Duodenal mucosa (tissue), 2 donors: ENCODE data around the gene STT3A.

Experiments used
- H3K27ac ChIP-seq: one replicate; pipeline ENCODE4 v1.7.0; 2013; ENCODE audit warnings: low read depth, low read length
- H3K27me3 ChIP-seq, 2 donors: one replicate each; pipeline ENCODE4 v1.7.0; 2013; ENCODE audit warnings: low read length in 2 of 2, control low read depth in 1 of 2; ENCODE audit not compliant: insufficient read depth in 2 of 2, control insufficient read depth in 1 of 2
- H3K36me3 ChIP-seq, 2 donors: one replicate each; pipeline ENCODE4 v1.7.0; 2013; ENCODE audit warnings: low read length in 2 of 2, control low read depth in 1 of 2; ENCODE audit not compliant: insufficient read depth in 2 of 2, control insufficient read depth in 1 of 2
- H3K4me1 ChIP-seq, 2 donors: one replicate each; pipeline ENCODE4 v1.7.0; 2013; ENCODE audit warnings: low read length in 2 of 2, control low read depth in 1 of 2; ENCODE audit not compliant: insufficient read depth in 2 of 2, control insufficient read depth in 1 of 2
- H3K4me3 ChIP-seq, 2 donors: one replicate each; pipeline ENCODE4 v1.7.0; 2013; ENCODE audit warnings: low read length in 2 of 2, low read depth in 1 of 2
- H3K9ac ChIP-seq, 2 donors: one replicate each; pipeline ENCODE4 v1.7.0; 2013; ENCODE audit warnings: low read length in 2 of 2, low read depth in 1 of 2
- H3K9me3 ChIP-seq, 2 donors: one replicate each; pipeline ENCODE4 v1.7.0; 2013; ENCODE audit warnings: low read length in 2 of 2, control low read depth in 1 of 2; ENCODE audit not compliant: control insufficient read depth in 1 of 2

STT3A gene

GRCh38 chr11:125592305-125593113, at the start of gene STT3A:
Gene STT3A (plus strand): TSS chr11:125592852. CDS start chr11:125595916, 3,064 bp downstream.
- Histone ChIP-seq H3K4me3 (peak within 1 kb of the TSS; percentile 93 to 98), H3K9ac (peak within 1 kb of the TSS; percentile 91 to 95), H3K27me3 (no peaks in the 10 kb centered on the region), H3K27ac (peak within 1 kb of the TSS; percentile 94), H3K4me1 (peaks cover 13 to 14% of the 10 kb centered on the region in 2 donors), H3K36me3 (peaks cover under 1 to 12% of the 10 kb centered on the region in 2 donors), H3K9me3 (no peaks in the 10 kb centered on the region)

DNA sequence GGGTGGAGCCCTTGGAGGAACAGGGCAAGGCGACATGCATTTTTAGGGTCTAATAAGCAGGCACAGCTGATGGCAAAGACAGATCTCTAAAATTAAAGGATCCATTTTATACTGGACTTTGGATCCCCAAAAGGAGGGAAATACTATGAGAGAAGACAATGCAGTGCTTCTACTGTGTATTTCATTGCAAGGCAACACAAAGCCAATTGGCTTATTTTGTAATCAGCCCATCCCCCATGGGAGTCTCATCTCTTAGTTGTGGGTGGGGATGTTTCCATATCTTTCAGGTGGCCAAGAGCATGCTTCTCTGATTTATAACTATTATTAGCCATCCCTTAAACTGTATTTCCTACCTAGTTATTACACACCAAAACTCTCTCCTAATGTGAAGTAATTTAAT, 41.9 kb upstream of the STT3A start:
- H3K27me3 ChIP-seq, result no peaks in the 10 kb centered on the region
- H3K4me3 ChIP-seq, result no peak overlapping the region
- H3K9ac ChIP-seq, result no peak overlapping the region
- no peaks in the 10 kb centered on the region for H3K4me1 ChIP-seq
- no peaks in the 10 kb centered on the region for H3K36me3 ChIP-seq
- peaks cover 22% of the 10 kb centered on the region in 2 donors for H3K9me3 ChIP-seq
- H3K27ac ChIP-seq, result no peak overlapping the region

DNA sequence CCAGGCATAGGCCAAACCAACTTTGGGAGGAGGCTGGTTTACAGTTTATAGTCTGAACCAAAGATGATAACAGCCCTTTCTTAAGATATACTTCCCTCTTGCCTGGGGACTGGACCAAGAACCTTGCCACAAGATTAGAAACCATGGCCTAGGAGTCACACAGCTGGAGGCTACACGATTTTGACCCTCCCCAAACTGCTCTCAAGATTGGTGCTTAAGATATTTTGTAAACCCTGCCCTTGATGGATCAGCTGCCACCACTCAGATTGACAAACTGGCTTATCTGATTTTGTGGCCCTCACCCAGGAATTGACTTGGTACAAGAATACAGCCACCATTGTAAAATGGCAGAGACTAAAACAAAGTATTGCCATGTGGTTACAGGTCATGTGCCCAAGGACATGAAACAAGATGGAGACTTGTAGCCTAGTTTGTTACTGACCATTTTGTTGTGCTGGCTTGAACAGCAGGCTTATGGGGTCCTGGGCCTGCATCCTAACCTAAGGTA, 40.8 kb upstream of the STT3A start:
- Histone ChIP-seq H3K9me3 (peaks cover 22% of the 10 kb centered on the region in 2 donors), H3K27me3 (no peaks in the 10 kb centered on the region), H3K36me3 (no peaks in the 10 kb centered on the region), H3K27ac (no peak overlapping the region), H3K4me1 (no peaks in the 10 kb centered on the region), H3K9ac (no peak overlapping the region), H3K4me3 (no peak overlapping the region)

DNA sequence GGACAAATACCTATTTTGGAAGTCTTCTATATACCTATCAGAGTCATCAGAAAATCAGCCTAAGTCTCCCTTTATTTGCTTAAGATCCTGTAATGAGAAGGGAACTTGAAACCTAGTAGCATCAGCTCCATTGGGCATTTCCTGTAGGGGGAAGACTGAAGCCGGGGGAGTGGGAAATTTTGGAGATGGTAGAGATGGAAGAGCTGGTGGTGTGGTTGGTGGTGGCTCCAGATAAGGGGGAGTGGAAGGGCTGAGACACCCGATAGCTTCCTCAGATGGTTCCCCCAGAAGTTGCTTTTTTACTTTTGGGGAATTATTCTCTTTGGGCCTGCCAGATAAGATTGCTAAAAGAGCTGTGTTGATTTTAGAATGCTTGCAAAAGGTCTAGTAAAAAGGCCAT, 39.7 kb upstream of the STT3A start:
- H3K4me1 ChIP-seq, result no peaks in the 10 kb centered on the region

DNA sequence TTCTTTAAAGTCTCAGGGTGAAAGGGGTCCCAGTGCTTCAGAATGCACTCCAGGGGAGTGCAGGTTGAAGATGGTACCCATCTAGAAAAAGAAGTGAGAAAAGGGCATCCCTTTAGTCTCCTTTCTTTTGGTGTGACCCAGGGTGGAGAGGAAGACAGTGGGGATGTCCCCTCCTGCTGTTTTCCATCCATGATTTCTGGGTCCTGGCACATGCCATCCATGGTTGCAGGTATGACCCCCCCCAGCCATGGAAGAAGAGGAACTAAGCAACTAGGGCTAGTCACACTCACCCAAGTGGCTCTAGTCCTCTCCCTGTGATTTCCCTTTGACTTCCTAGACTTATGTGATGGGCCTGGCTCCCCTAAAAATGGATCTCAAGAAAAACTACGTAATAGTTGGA, 39.3 kb upstream of the STT3A start:
- H3K9ac ChIP-seq, result no peak overlapping the region
- no peaks in the 10 kb centered on the region for H3K36me3 ChIP-seq
- peaks cover 22% of the 10 kb centered on the region in 2 donors for H3K9me3 ChIP-seq
- H3K4me3 ChIP-seq, result no peak overlapping the region
- H3K27ac ChIP-seq, result no peak overlapping the region
- H3K4me1 ChIP-seq, result no peaks in the 10 kb centered on the region
- no peaks in the 10 kb centered on the region for H3K27me3 ChIP-seq

More for the DNA sequence above, 39.7 kb upstream of the STT3A start:
- H3K27ac ChIP-seq, result no peak overlapping the region
- H3K27me3 ChIP-seq, result no peaks in the 10 kb centered on the region
- no peaks in the 10 kb centered on the region for H3K36me3 ChIP-seq
- H3K9ac ChIP-seq, result no peak overlapping the region
- H3K4me3 ChIP-seq, result no peak overlapping the region
- peaks cover 22% of the 10 kb centered on the region in 2 donors for H3K9me3 ChIP-seq

DNA sequence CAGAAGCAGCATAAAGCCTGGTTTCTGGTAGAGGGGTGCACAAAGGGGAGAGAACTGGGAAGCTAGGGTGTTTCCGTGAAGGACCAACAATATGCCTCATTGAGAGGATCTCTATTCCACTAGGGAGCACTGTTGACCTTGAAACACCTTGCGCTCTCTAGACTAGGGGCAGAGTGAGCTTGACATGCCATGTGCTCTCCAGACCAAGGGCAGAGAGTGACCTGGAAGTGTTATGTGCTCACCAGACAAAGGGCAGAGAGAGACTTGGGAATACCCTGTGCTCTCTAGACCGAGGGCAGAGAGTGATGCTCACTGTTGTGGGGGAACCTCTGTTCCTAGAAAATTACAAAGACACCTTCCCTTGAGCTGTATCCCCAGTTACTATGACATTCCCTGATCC, 38.6 kb upstream of the STT3A start:
- H3K27ac ChIP-seq, result no peak overlapping the region
- no peaks in the 10 kb centered on the region for H3K4me1 ChIP-seq
- peaks cover 22% of the 10 kb centered on the region in 2 donors for H3K9me3 ChIP-seq
- H3K9ac ChIP-seq, result no peak overlapping the region
- H3K4me3 ChIP-seq, result no peak overlapping the region
- no peaks in the 10 kb centered on the region for H3K36me3 ChIP-seq
- no peaks in the 10 kb centered on the region for H3K27me3 ChIP-seq

DNA sequence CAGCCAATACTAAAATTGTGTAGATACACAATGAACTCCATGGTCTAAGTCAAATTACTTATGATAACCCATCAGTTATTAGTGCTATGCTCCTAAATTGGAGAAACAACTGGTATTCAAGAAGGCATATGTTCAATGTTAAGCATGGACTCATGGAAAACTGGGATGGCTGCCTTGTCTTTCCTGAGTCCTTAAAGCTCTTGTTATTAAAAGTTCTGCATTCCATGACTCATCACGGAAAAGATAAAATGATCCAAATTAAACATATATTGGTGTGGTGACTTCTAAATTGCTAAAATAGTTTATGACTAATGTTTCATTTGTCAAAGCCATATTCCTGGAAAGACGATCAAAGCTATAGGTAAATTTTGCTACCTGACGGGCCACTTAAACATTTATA, 32.8 kb upstream of the STT3A start:
- Histone ChIP-seq H3K27ac (no peak overlapping the region), H3K27me3 (no peaks in the 10 kb centered on the region), H3K4me3 (no peak overlapping the region), H3K9ac (no peak overlapping the region), H3K9me3 (no peaks in the 10 kb centered on the region), H3K36me3 (no peaks in the 10 kb centered on the region), H3K4me1 (no peaks in the 10 kb centered on the region)

DNA sequence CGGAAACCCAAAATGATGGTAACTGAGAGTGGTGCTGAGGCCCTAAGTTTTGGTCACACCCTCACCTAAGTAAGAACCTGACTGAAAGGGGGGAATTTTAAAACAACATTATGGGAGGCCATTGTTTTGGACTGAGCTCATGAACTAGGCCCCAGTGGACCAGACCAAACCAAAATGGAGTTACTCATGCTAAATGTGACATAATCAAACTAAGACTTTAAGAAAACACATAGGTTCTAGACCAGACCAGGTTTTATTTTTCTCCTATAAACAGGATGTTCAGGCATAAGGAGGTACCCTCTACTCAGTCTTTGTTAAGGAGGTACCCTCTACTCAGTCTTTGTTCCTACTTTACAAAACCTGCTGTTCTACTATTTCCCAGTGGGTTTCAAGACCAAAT, 30.7 kb upstream of the STT3A start:
- Histone ChIP-seq H3K4me3 (no peak overlapping the region), H3K9me3 (no peaks in the 10 kb centered on the region), H3K36me3 (no peaks in the 10 kb centered on the region), H3K9ac (no peak overlapping the region), H3K27me3 (no peaks in the 10 kb centered on the region), H3K27ac (no peak overlapping the region), H3K4me1 (no peaks in the 10 kb centered on the region)

- Histone ChIP-seq H3K36me3 (no peaks in the 10 kb centered on the region), H3K4me3 (no peak overlapping the region), H3K27ac (no peak overlapping the region), H3K9ac (no peak overlapping the region), H3K27me3 (no peaks in the 10 kb centered on the region), H3K4me1 (no peaks in the 10 kb centered on the region), H3K9me3 (no peaks in the 10 kb centered on the region)
Observed at GRCh38 chr11:125562430-125562829, 30.2 kb upstream of the STT3A start.

DNA sequence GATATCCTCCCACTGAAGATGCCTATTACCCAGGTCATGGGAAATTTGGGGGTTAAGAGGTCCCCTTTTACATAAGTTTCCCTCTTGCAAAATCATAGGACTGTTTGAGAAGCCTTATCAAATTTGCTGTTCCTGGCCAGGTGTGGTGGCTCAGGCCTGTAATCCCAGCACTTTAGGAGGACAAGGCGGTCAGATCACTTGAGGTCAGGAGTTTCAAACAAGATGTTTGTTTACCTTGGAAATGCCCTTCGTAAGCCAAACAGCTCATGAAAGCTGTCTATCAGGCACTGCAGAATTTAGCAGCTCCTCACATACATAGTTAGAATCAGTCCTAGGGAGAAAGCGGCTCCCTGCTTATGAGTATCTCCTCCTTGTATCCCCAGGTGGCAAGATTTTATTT, 28.3 kb upstream of the STT3A start:
- Histone ChIP-seq H3K4me1 (no peaks in the 10 kb centered on the region), H3K9ac (no peak overlapping the region), H3K27ac (no peak overlapping the region), H3K27me3 (no peaks in the 10 kb centered on the region), H3K36me3 (no peaks in the 10 kb centered on the region), H3K4me3 (no peak overlapping the region), H3K9me3 (no peaks in the 10 kb centered on the region)
